ENCODE results near the gene MAGEB6B. TPM values are rescaled to one million over a fixed set of nuclear protein-coding genes. Genes with fewer than 3 reads are reported as not detected.

Gene MAGEB6B
- total and polyA plus RNA-seq, 4 donors = not detected

GRCh38 chrX:26146024-26146423, 14.4 kb upstream of the MAGEB6B start:
- TF ChIP-seq TAF1 (conservative IDR thresholded peaks at IDR 0.05) (no peak), RXRA (IDR thresholded peaks at IDR 0.05) (no peak), FOXA2 (IDR thresholded peaks at IDR 0.05) (no peak), JUND (IDR thresholded peaks at IDR 0.05) (no peak), HNF4G (IDR thresholded peaks at IDR 0.05) (no peak), HNF4A (conservative IDR thresholded peaks at IDR 0.05) (no peak)
- TF ChIP-seq, protein P1, sequence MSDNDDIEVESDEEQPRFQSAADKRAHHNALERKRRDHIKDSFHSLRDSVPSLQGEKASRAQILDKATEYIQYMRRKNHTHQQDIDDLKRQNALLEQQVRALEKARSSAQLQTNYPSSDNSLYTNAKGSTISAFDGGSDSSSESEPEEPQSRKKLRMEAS (IDR thresholded peaks at IDR 0.05) = no peak
- TF ChIP-seq, protein P2, sequence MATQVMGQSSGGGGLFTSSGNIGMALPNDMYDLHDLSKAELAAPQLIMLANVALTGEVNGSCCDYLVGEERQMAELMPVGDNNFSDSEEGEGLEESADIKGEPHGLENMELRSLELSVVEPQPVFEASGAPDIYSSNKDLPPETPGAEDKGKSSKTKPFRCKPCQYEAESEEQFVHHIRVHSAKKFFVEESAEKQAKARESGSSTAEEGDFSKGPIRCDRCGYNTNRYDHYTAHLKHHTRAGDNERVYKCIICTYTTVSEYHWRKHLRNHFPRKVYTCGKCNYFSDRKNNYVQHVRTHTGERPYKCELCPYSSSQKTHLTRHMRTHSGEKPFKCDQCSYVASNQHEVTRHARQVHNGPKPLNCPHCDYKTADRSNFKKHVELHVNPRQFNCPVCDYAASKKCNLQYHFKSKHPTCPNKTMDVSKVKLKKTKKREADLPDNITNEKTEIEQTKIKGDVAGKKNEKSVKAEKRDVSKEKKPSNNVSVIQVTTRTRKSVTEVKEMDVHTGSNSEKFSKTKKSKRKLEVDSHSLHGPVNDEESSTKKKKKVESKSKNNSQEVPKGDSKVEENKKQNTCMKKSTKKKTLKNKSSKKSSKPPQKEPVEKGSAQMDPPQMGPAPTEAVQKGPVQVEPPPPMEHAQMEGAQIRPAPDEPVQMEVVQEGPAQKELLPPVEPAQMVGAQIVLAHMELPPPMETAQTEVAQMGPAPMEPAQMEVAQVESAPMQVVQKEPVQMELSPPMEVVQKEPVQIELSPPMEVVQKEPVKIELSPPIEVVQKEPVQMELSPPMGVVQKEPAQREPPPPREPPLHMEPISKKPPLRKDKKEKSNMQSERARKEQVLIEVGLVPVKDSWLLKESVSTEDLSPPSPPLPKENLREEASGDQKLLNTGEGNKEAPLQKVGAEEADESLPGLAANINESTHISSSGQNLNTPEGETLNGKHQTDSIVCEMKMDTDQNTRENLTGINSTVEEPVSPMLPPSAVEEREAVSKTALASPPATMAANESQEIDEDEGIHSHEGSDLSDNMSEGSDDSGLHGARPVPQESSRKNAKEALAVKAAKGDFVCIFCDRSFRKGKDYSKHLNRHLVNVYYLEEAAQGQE (IDR thresholded peaks at IDR 0.05) = no peak
- Histone ChIP-seq H3K27ac (ENCODE audit: low read depth in 1 of 2, low read length in 2 of 2) (no peak overlapping the region), H3K36me3 (ENCODE audit: control insufficient read depth in 4 of 4, insufficient read depth in 3 of 4, low read depth in 1 of 4, low read length in 3 of 4) (no peaks in the 10 kb centered on the region), H3K9me3 (ENCODE audit: control insufficient read depth in 4 of 4, low read length in 3 of 4) (no peaks in the 10 kb centered on the region), H3K27me3 (ENCODE audit: control insufficient read depth in 4 of 4, insufficient read depth in 4 of 4, low read length in 3 of 4) (no peaks in the 10 kb centered on the region), H3K9ac (ENCODE audit: low read depth in 1 of 2, low read length in 2 of 2) (no peak overlapping the region), H3K4me1 (ENCODE audit: control insufficient read depth in 4 of 4, insufficient read depth in 4 of 4, low read length in 3 of 4) (no peaks in the 10 kb centered on the region), H3K4me3 (ENCODE audit: low read depth in 1 of 3, low read length in 3 of 3) (no peak overlapping the region)
- DNase-seq (ENCODE audit: low spot score) = no peak
- 18% methylated on average over 2 of the region's 2 CpGs for WGBS

DNA sequence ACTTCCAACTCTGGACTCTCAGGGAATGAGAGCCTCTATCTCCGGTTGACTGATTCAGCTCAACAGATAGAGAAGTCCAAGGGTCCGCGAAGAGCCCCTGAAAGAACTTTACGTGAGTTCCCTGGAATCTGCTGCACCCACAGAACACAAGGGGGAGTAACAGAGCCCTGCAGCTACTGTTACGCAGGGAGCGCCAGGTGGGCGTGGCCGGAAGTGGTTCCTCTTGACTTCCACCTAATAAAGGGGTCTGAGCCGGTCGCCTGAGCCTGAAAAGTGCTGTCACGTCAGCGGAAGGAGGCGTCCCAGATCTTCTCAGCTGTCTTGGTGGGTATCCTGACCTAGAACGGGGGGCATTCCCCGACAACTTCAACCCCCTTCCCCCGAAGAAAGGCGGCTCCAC, 31.8 kb downstream of the MAGEB6B start, which contains the start of gene MAGEB6:
Gene MAGEB6, plus strand, starts transcription at position 237 of the 400 bp plus-strand sequence. CDS start 1,407 bp downstream, outside the sequence.
- H3K36me3 ChIP-seq (ENCODE audit: control insufficient read depth in 4 of 4, insufficient read depth in 3 of 4, low read depth in 1 of 4, low read length in 3 of 4) = no peaks in the 10 kb centered on the region
- WGBS = 88% methylated on average over 17 of the region's 17 CpGs
- no peak within 1 kb of the TSS for H3K27ac ChIP-seq (ENCODE audit: low read depth in 1 of 2, low read length in 2 of 2)
- no peaks in the 10 kb centered on the region for H3K4me1 ChIP-seq (ENCODE audit: control insufficient read depth in 4 of 4, insufficient read depth in 4 of 4, low read length in 3 of 4)
- no peaks in the 10 kb centered on the region for H3K9me3 ChIP-seq (ENCODE audit: control insufficient read depth in 4 of 4, low read length in 3 of 4)
- TF ChIP-seq JUND (IDR thresholded peaks at IDR 0.05) (no peak), HNF4G (IDR thresholded peaks at IDR 0.05) (no peak), EGR1 (IDR thresholded peaks at IDR 0.05; ENCODE audit: low read depth in 2 of 2) (no peak), YY1 (IDR thresholded peaks at IDR 0.05) (no peak), RAD21 (IDR thresholded peaks at IDR 0.05) (no peak), HNF4A (conservative IDR thresholded peaks at IDR 0.05) (no peak), TAF1 (conservative IDR thresholded peaks at IDR 0.05) (no peak), GABPA (IDR thresholded peaks at IDR 0.05 in 1 of 2, conservative IDR thresholded peaks at IDR 0.05 in 1 of 2) (no peak), RXRA (IDR thresholded peaks at IDR 0.05) (no peak), FOXA2 (IDR thresholded peaks at IDR 0.05) (no peak), NR2F2 (IDR thresholded peaks at IDR 0.05) (no peak), SP1 (IDR thresholded peaks at IDR 0.05) (no peak)
- TF ChIP-seq, protein P1 (IDR thresholded peaks at IDR 0.05) = no peak
- TF ChIP-seq, protein P3, sequence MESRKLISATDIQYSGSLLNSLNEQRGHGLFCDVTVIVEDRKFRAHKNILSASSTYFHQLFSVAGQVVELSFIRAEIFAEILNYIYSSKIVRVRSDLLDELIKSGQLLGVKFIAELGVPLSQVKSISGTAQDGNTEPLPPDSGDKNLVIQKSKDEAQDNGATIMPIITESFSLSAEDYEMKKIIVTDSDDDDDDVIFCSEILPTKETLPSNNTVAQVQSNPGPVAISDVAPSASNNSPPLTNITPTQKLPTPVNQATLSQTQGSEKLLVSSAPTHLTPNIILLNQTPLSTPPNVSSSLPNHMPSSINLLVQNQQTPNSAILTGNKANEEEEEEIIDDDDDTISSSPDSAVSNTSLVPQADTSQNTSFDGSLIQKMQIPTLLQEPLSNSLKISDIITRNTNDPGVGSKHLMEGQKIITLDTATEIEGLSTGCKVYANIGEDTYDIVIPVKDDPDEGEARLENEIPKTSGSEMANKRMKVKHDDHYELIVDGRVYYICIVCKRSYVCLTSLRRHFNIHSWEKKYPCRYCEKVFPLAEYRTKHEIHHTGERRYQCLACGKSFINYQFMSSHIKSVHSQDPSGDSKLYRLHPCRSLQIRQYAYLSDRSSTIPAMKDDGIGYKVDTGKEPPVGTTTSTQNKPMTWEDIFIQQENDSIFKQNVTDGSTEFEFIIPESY (IDR thresholded peaks at IDR 0.05) = no peak
- TF ChIP-seq, protein P2 (IDR thresholded peaks at IDR 0.05) = no peak
- TF ChIP-seq, protein P4, sequence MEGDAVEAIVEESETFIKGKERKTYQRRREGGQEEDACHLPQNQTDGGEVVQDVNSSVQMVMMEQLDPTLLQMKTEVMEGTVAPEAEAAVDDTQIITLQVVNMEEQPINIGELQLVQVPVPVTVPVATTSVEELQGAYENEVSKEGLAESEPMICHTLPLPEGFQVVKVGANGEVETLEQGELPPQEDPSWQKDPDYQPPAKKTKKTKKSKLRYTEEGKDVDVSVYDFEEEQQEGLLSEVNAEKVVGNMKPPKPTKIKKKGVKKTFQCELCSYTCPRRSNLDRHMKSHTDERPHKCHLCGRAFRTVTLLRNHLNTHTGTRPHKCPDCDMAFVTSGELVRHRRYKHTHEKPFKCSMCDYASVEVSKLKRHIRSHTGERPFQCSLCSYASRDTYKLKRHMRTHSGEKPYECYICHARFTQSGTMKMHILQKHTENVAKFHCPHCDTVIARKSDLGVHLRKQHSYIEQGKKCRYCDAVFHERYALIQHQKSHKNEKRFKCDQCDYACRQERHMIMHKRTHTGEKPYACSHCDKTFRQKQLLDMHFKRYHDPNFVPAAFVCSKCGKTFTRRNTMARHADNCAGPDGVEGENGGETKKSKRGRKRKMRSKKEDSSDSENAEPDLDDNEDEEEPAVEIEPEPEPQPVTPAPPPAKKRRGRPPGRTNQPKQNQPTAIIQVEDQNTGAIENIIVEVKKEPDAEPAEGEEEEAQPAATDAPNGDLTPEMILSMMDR (IDR thresholded peaks at IDR 0.05; ENCODE audit: low read depth, low read length, missing input control) = no peak
- no peaks in the 10 kb centered on the region for H3K27me3 ChIP-seq (ENCODE audit: control insufficient read depth in 4 of 4, insufficient read depth in 4 of 4, low read length in 3 of 4)
- no peak within 1 kb of the TSS for H3K4me3 ChIP-seq (ENCODE audit: low read depth in 1 of 3, low read length in 3 of 3)
- no peak within 1 kb of the TSS for H3K9ac ChIP-seq (ENCODE audit: low read depth in 1 of 2, low read length in 2 of 2)
- no peak for DNase-seq (ENCODE audit: low spot score)
